GM19452 (cell line): Measurements from ENCODE around the gene TAL2.
A peak's percentile ranks its signal among the peaks of the same experiment; 100 is the strongest.
"Not testable (repeated sequence)": the region's sequence is repeated elsewhere in the genome, so short reads cannot be mapped to it uniquely, and the experiment has no call there.

Experiments
- ATAC-seq: cut with Tn5 transposase; IDR thresholded peaks from one replicate; pipeline ENCODE4 v1.9.1; 2021; ENCODE audit not compliant: unreplicated experiment

TAL2 gene

DNA sequence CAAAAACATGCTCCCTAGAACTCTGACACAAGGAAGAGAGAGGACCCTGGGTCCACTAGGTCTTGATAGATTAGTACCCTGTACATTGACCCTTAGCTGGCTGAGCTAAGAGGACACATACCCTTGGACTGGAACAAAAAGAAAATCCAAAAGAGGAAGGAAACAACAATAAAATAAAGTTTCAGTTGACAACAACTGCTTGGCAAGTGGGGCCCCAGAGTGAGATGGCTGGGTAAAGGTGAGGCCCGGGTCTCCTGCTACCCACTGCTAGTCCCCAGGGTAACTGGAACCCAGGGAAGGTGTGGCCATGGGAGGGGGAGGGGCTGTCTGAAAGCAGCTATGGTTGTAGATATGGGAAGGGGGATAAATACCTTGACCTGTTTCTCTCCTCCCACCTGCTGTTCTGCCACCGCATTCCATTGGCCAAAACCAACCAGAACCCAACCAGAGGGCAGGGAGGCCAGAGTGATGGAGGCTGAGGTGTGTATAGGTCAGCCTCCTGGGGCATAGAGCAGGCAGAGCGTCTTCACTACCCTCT, 11.7 kb downstream of the TAL2 start:
- ATAC-seq, result no peak

DNA sequence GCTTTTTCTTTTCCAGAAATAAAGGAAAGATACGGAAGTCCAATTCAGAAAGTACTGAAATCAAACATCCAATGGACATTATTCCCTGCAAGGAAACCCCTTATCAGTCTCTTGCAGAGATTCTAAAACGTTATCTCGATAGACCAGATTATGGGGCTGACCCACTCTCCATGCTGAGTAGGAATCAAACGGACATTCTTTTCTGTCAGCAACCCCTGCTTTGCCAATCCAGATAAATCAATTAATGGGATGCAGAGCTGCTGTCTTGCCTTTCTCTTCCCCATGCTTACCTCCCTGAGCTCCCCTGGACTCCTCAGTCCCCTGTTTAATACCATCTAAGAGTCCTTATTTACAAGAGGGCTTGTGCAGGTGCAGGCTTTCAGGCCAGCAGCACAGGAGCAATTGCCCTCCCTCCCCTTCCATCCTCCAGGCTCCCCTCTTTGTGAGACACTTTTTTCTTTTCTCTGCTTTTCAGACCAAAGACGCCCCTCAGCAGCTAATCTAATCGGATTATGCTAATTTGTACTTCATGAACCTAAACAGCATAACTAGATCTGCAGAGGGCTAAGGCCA, 14.2 kb downstream of the TAL2 start:
- no peak for ATAC-seq

DNA sequence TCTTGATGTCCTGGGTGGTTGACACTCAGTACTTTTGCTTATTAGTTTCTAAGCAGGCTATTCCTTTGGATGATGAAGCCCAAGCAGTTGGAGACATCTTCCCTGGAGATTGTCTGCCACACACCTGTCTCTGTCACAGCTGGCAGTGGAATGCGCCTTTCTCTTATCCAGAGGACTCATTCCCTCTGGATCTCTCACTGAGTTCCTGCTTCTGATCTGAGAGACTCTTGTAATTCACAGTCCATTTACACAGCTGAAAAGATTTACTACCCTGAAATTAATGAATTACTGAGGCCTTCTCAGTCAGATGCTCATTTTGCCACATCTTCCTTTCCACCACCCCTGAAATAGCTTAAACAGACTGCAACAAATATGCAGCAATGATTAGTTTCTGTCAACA, 15.9 kb downstream of the TAL2 start:
- no peak for ATAC-seq

DNA sequence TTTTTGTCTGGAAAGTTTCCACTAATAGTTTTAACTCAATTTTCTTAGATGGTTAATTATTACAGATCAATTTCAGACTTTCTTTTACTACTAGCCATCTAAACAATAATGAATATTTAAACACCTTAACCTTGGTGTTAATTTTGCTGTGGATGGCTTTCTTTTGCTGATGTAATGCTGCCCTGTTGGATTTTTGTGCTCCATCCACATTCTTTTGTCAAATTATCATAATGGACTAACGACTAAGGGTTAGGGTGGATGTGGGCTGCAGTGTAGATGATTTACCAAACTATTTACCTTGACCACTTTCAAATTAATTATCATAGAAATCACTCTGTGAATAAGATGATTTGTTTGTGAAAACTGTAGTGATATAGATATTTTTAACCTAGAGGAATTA, 16.5 kb downstream of the TAL2 start:
- ATAC-seq, result no peak

DNA sequence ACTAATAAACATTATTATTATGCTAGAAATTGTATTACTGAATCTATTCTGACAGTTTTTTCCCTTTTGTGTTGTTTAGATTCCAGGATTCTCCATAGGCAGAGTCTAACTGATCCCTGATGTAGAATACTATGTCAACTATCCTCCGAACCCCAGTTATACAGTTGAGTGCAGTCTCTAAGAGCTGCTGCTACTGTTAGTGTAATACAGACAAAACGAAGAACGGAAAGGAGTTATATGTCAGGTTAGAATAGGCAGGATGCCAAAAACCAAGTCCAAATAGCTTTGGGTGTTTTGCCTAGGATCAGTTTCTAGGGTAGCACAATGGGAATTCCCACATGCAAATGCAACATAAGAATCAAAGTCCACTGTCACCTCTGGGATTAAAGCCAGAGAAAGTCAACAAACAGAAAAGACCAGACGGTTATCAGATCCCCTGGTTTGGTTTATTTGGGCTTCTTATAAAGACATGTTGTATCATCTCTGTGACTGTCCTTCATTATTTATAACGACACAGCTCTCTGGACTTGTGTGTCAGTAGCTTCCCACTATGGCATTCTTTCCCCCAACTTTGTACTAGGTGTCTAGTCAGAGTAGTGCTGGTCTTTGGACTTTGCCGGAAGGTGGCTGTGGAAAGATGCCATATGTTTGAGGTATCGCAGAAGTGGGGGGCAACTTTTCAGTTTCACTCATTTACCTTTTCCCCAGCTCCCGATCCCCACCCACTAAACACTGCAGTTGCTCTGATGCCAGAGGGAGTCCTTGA, 17.2 kb downstream of the TAL2 start:
- ATAC-seq, result no peak

DNA sequence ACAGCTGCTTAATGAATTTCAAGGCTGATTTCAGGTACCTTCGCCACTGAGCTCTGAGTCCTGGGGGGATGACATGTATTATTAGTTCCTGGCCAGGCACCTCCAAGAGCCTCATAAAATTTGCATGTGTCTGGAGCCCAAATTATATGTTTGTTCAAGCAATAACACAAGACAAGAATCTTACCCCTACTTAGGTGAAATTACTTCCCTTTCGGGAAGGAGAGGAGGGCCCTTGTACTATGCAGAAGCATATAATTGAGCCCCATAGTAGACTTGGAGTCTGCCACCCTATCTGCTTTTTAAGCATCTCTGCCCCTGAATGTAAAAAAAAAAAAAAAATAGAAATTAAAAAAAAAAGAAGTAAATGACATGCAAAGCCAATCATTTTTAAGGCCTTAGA, 19.1 kb downstream of the TAL2 start:
- ATAC-seq, result no peak

DNA sequence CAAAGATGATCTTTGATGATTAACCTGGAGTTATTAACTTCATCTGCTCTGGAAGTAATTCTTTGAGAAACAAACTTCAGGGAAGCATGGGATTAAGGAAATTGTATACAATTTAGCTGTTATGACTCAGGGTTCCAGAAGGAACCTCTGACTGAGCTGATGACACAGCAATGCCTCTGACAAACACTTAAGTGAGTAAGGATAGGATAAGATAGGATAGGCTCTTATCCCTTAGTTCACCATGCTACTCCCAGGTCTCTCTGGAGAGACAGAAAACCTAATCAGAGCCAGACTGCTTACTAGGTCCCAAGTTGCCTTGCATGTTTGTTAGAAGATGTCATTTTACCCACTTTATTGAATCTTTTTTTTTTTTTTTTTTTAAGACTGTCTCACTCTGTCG, 19.5 kb downstream of the TAL2 start:
- no peak for ATAC-seq

DNA sequence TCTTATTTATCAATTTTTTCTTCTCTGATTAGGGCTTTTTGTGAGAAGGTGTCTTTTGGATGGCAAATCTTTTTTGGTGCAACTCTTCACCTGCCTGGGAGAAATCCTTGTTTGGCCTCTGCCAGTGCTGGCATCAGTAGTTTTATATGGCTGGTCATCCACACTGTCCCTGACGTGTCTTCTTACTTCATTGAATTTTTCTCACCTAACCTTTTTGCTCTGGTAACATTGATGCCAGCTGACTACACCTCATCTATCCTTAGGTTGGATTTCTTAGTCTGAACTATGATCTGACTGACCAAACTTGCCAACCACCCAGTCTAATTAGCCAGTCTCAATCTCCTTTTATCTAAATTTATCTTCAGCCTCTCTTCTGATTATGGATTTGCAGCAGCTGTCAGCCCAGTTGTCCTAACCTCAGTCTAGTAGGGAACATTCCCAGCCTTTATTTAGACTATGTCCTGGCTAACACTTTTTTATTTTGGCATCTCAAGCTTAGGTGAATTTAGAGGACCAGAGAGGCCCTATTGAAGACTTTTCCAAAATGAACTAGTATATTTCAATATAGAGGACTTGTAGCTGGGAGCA, 21.5 kb downstream of the TAL2 start:
- ATAC-seq, result no peak

DNA sequence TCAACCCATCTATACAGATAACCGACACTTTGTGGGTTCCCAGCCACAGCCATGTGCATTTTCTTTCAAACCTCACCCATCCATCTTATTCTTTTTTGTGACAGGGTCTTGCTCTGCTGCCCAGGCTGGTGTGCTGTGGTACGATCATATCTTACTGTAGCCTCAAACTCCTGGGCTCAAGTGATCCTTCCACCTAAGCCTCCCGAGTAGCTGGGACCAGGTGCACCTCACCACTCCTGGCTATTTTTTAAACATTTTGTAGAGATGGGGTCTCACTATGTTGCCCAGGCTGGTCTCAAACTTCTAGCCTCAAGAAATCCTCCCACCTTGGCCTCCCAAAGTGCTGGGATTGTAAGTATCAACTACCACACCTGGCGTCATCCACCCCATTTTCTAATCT, 24.7 kb downstream of the TAL2 start:
- ATAC-seq, result no peak

DNA sequence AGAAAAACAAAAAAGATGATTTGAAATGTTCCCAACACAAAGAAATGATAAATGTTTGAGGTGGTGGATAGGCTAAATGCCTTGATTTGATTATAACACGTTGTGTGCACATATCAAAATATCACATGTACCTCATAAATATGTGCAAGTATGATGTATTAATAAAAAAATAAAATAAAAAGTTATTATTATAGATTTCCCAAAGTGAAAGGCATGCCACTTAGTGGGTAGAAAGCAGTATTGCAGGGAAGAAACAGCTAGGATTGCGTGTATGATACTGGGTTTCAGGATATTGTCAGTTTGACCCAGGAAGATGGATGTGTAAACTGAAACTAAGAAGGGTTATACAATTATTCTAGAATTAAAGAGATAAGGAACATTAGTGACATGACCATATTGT, 28.5 kb downstream of the TAL2 start:
- ATAC-seq, result no peak

DNA sequence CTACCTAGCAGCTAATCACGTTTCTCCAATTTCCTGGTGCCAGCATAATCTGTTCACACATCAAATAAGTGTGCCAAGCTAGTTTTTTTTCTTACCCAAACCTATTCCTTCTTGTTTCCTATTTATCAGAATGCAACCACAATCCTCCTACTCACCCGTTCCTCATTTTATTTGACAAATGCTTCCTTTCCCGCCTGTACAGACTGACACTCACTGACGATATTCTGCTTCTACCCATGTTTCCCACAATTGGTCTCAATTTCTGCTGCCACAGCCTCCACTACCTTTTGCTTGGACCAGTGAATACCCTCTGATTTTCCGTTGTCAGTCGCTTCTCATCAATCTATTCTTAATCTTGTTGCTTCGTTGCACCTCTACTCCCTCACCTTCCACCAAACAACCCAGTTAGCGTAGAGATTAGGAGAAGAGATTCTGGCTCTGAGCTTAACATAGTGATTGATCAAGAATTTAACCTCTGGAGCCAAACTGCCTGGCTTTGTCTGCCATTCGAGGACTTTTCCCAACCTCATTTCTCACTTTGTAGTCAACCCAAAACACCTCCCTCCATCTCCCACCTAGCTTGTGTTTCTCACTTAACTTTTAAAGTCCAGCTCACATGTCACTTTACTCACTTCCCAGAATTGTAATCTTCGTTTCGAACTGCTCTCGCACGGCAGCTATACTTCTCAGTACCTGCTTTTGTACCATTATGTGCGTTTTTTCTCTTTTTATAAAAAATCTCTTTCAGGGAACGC, 31.4 kb downstream of the TAL2 start:
- peak; percentile 28 for ATAC-seq

DNA sequence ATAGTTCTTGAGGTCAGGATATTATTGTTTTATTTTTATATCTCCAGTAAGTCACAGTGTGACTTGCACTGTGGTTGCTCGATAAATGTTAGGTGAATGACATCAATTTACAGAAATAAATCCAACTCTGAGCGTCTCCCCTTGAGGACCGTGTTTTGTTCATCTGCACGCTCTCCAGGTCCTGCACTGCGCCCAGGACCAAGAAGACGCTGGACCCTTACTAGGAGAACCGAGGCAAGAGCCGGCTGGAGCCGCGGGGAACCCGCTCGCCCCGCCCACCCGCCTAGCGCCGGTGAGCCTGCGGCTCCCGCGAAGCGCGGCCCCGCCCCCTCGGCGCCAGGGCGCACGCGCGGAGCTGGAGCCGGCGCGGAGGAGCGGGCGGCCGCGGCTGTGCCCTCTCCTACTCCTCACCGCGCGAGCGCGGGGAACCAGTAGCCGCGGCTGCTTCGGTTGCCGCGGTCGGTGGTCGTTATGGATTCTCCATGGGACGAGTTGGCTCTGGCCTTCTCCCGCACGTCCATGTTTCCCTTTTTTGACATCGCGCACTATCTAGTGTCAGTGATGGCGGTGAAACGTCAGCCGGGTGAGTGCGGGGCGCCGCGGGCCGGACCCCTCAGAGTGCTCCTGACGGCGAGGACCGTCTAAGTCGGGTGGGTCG, 32.1 kb downstream of the TAL2 start, which contains the start of gene TMEM38B:
TMEM38B (plus strand) TSS at position 352 of the 658 bp plus-strand sequence; CDS start at position 472, 120 bp downstream.
- peak; percentile 74 for ATAC-seq

DNA sequence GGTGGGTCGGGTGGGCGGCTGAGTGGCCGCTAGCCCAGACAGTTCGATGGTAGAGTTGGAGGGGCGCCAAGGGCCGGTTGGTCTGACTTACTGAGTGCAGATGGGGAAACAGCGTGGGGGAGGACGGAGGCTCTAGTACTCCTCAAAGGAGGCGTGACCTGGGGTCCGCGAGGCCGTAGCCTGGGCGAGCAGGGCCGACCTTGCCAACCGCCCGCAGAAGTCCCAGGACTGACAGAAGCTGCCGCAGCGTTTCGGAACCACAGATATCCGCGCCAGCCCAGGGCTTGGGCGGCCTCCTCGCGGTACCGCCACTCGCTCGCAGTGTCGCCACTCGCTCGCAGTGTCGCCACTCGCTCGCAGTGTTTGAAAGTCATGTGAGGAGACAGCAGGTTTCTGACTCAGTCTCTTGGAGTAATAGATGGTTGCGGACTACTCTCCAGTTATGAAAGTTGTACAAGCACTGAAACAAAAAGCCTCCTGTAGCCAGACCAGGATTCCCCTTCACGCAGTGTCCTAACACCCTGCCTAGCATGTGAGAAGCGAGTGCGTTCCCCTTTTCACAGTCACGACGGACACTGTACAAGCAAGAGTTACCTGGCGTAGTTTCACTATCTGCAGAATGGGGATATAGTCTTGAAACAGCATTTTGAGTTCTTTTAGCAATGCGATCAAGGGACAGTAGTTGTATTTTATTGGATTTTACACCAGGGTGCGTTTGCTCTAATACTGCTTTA, 32.8 kb downstream of the TAL2 start:
- peak; percentile 62 for ATAC-seq

DNA sequence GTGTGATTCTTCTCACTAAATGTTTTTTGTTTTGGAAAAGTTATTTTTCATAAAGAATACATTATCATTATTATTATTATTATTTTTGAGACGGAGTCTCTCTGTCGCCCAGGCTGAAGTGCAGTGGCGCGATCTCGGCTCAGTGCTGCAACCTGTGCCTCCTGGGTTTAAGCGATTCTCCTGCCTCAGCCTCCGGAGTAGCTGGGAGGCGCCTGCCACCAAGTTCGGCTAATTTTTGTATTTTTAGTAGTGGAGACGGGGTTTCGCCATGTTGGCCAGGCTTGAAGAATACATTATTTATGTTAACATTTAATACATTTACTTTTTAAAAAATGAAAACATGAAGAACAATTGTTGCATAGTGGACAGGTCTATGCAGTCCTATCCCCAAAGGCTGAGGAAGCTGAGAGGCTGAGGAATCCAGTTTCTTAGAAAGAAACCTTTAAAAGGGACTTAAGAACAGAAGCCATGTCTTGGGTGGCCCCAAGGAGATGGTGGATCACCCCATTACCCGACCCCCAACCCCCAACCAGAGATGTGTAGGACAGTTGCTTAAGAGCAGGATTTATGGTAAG, 34.0 kb downstream of the TAL2 start:
- no peak for ATAC-seq

DNA sequence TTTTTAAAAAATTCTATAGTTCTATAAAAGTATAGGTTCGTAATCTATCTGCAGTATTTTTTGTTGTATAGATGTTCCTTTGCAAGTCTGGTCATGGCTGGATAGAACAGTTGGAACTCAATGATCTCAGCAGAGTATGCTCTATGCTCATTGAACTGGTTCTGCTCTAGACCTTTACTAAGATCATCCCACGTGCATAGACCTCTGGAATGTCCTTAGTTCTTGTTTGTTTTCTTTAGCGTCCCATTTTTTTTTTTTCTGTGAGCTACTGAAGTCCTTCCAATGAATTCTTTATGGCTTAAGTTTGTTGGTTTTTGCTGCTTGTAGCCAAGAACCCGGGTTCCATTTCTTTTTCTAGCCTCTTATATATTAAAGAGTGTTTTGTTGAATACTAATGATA, 35.6 kb downstream of the TAL2 start:
- no peak for ATAC-seq

DNA sequence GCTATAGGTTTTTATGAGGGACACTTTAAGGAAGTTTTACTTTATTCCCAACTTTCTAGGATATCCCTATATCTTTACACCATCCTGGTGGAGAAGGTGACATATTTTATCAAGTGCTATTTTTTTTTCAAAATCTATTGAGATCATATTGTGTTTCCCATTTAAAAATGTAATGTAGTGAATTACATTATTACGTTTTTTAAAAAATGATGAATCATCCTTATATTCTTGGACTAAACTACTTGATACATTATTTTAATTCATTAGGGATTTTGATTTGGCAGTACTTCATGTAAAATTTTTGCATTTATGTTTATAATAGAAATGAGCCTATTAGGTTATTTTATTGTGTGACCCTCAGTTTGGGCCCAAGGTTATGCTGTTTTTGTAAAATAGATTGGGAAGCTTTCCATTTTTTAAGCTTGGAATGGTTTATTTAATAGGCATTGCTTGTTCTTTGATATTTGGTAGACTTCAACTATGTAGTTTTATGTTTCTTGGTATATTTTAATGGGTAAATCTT, 36.2 kb downstream of the TAL2 start:
- no peak for ATAC-seq

DNA sequence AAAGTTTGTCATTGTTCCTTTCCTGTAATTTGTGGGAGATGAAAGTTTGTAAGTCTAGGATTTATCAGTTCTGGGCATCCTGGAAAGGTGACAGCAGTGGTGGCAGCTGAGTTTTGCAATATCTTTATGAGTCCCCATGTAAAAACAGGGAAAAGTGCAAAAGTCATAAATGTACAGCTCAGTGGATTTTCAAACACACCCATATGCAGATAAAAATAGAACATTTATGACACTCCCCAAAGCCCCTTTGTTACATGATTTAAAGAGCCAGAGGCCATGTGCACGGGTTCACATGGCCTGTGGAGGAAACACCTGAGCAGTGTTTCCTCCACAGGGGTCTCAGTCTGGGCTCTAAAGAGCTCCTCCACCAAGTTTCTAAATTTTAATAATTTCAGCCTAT, 38.4 kb downstream of the TAL2 start:
- ATAC-seq, result no peak

DNA sequence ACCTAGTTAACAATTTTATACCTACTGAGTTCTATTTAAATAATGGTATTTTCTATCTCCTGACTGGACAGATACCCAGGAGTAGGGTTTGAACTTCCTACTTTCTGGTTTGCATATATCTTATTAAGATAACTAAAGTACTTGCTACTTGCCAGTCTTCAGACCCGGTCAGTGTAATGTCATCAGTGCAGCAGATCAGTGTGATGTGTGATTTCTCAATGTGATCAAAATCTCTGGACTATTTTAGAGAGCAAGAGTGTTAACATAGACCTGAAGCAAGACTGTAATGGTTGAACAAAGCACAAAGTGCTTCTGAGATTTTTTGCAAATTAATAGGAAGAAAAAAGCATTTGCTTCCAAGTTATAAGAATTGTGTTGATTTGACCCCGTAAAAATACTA, 38.9 kb downstream of the TAL2 start:
- ATAC-seq, result no peak

DNA sequence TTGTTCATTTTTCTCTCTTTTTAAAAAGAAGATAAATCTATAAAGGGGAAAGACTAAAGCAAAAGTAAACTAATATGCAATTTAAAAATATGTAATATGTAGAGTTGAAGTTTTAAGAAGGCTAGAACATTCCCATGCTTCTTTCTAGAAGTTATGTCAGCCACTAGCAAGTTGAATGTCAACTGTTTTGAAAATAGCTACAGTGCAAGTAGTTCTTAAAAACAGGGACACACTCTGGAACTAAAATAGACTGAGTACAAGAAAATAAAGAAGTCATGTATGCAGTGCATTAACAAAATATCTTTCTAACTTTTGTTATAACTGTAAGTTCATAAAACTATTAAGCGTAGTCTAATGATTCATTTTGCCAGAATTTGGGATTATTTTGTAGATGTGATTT, 40.0 kb downstream of the TAL2 start:
- ATAC-seq, result no peak

DNA sequence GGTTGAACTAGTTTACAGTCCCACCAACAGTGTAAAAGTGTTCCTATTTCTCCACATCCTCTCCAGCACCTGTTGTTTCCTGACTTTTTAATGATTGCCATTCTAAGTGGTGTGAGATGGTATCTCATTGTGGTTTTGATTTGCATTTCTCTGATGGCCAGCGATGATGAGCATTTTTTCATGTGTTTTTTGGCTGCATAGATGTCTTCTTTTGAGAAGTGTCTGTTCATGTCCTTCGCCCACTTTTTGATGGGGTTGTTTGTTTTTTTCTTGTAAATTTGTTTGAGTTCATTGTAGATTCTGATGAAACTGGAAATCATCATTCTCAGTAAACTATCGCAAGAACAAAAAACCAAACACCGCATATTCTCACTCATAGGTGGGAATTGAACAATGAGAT, 41.4 kb downstream of the TAL2 start:
- ATAC-seq, result not testable (repeated sequence)
